WTC11 (cell line): Measurements from ENCODE around the gene RPTOR. TPM values are rescaled to one million over a fixed set of nuclear protein-coding genes. Genes with fewer than 3 reads are reported as not detected.
A peak's percentile ranks its signal among the peaks of the same experiment; 100 is the strongest.

Source experiments
- ATAC-seq: fragments of 200-7000 bp; cut with Tn5 transposase; 2 replicates; pipeline ENCODE4 v1.10.0; 2021; ENCODE audit warnings: mild to moderate bottlenecking, moderate library complexity
- CTCF ChIA-PET: fragments of 300-600 bp; sonication (Branson Sonifier 250); formaldehyde crosslinking; loops from one replicate; lab custom pipeline; 2021; ENCODE audit warnings: antibody characterized with exemption; lab: Charles Lee
- POLR2A ChIA-PET: fragments of 350-600 bp; sonication (Branson Sonifier 250); formaldehyde crosslinking; loops from one replicate; lab custom pipeline; 2021; ENCODE audit warnings: antibody characterized with exemption; lab: Charles Lee
- DNase-seq: peaks from one replicate; pipeline ENCODE4 v3.0.0; 2021; ENCODE audit warnings: low spot score
- H3K27ac Mint-ChIP-seq: 2 replicates; pipeline ENCODE4 v1.8.0; 2021; ENCODE audit warnings: mixed read lengths
- H3K27me3 Mint-ChIP-seq: 2 replicates; pipeline ENCODE4 v1.8.0; 2021; ENCODE audit warnings: low read depth, mild to moderate bottlenecking, moderate library complexity, mixed read lengths
- H3K36me3 Mint-ChIP-seq: 2 replicates; pipeline ENCODE4 v1.8.0; 2021; ENCODE audit warnings: mixed read lengths
- H3K4me1 Mint-ChIP-seq: 2 replicates; pipeline ENCODE4 v1.8.0; 2022; ENCODE audit warnings: mixed read lengths
- H3K4me3 Mint-ChIP-seq: 2 replicates; pipeline ENCODE4 v1.8.0; 2021; ENCODE audit warnings: mild to moderate bottlenecking, moderate library complexity, mixed read lengths
- H3K9me3 Mint-ChIP-seq: 2 replicates; pipeline ENCODE4 v1.8.0; 2021; ENCODE audit warnings: mixed read lengths
- ELF4 ChIP-seq: sonication (generic); formaldehyde crosslinking; IDR thresholded peaks from 2 replicates; pipeline ENCODE4 v1.8.1; 2022; ENCODE audit warnings: low read depth, mild to moderate bottlenecking, moderate library complexity, missing genetic modification reagents
- ESRRA ChIP-seq: sonication (generic); formaldehyde crosslinking; IDR thresholded peaks from 2 replicates; pipeline ENCODE4 v1.8.1; 2022; ENCODE audit warnings: mild to moderate bottlenecking, missing genetic modification reagents, borderline replicate concordance
- ETV6 ChIP-seq: sonication (generic); formaldehyde crosslinking; IDR thresholded peaks from 2 replicates; pipeline ENCODE4 v1.8.1; 2022; ENCODE audit warnings: mild to moderate bottlenecking, missing genetic modification reagents
- GABPB1 ChIP-seq: sonication (generic); formaldehyde crosslinking; IDR thresholded peaks from 2 replicates; pipeline ENCODE4 v1.8.1; 2023; ENCODE audit warnings: mild to moderate bottlenecking, missing genetic modification reagents
- JUN ChIP-seq: sonication (generic); formaldehyde crosslinking; IDR thresholded peaks from 2 replicates; pipeline ENCODE4 v1.8.0; 2023; ENCODE audit warnings: mild to moderate bottlenecking, missing genetic modification reagents
- NR3C1 ChIP-seq: sonication (generic); formaldehyde crosslinking; conservative IDR thresholded peaks from 2 replicates; pipeline ENCODE4 v1.8.1; 2023; ENCODE audit warnings: low read depth, mild to moderate bottlenecking, missing genetic modification reagents
- PRRX2 ChIP-seq: fragments of 250-450 bp; sonication (Bioruptor Pico); IDR thresholded peaks from 2 replicates; pipeline ENCODE4 v1.8.0; 2021; ENCODE audit warnings: mild to moderate bottlenecking
- SMAD3 ChIP-seq: sonication (generic); formaldehyde crosslinking; IDR thresholded peaks from 2 replicates; pipeline ENCODE4 v1.8.0; 2022; ENCODE audit warnings: missing genetic modification reagents, mild to moderate bottlenecking, borderline replicate concordance
- ZNF416 ChIP-seq: fragments of 250-450 bp; sonication (Bioruptor Pico); IDR thresholded peaks from 2 replicates; pipeline ENCODE4 v1.9.0; 2021; ENCODE audit warnings: mild to moderate bottlenecking, inconsistent platforms
- total RNA-seq: library from RNA; stranded (reverse); gene quantifications from 3 replicates; pipeline ENCODE4 v1.2.3, GENCODE V29; 2021
- TF ChIP-seq, protein P1 (sequence below): fragments of 250-450 bp; sonication (Bioruptor Pico); IDR thresholded peaks from 2 replicates; pipeline ENCODE4 v2.1.2; 2022; ENCODE audit warnings: mild to moderate bottlenecking, moderate library complexity
- TF ChIP-seq, protein P2 (sequence below): sonication (generic); formaldehyde crosslinking; IDR thresholded peaks from 2 replicates; pipeline ENCODE4 v1.8.0; 2022; ENCODE audit warnings: mild to moderate bottlenecking, missing genetic modification reagents
- TF ChIP-seq, protein P3 (sequence below): sonication (generic); formaldehyde crosslinking; IDR thresholded peaks from 2 replicates; pipeline ENCODE4 v1.8.0; 2023; ENCODE audit warnings: missing genetic modification reagents
- TF ChIP-seq, protein P4 (sequence below): sonication (generic); formaldehyde crosslinking; IDR thresholded peaks from 2 replicates; pipeline ENCODE4 v1.8.1; 2022; ENCODE audit warnings: mild to moderate bottlenecking, moderate library complexity, missing genetic modification reagents
- TF ChIP-seq, protein P5 (sequence below): sonication (generic); formaldehyde crosslinking; conservative IDR thresholded peaks from 2 replicates; pipeline ENCODE4 v1.8.1; 2022; ENCODE audit warnings: mild to moderate bottlenecking, missing genetic modification reagents
- TF ChIP-seq, protein P6 (sequence below): fragments of 250-450 bp; sonication (Bioruptor Pico); IDR thresholded peaks from 2 replicates; pipeline ENCODE4 v1.8.0; 2021; ENCODE audit warnings: mild to moderate bottlenecking
- TF ChIP-seq, protein P7 (sequence below): sonication (generic); formaldehyde crosslinking; IDR thresholded peaks from 2 replicates; pipeline ENCODE4 v1.8.0; 2022; ENCODE audit warnings: mild to moderate bottlenecking, missing genetic modification reagents
- TF ChIP-seq, protein P8 (sequence below): sonication (generic); formaldehyde crosslinking; IDR thresholded peaks from 2 replicates; pipeline ENCODE4 v1.8.0; 2023; ENCODE audit warnings: missing genetic modification reagents, mild to moderate bottlenecking, borderline replicate concordance
- TF ChIP-seq, protein P9 (sequence below): sonication (generic); formaldehyde crosslinking; IDR thresholded peaks from 2 replicates; pipeline ENCODE4 v1.8.1; 2023; ENCODE audit warnings: mild to moderate bottlenecking, missing genetic modification reagents, borderline replicate concordance

Gene RPTOR
- total RNA-seq, 1 experiment from 2014 or later = 41.0 TPM

DNA sequence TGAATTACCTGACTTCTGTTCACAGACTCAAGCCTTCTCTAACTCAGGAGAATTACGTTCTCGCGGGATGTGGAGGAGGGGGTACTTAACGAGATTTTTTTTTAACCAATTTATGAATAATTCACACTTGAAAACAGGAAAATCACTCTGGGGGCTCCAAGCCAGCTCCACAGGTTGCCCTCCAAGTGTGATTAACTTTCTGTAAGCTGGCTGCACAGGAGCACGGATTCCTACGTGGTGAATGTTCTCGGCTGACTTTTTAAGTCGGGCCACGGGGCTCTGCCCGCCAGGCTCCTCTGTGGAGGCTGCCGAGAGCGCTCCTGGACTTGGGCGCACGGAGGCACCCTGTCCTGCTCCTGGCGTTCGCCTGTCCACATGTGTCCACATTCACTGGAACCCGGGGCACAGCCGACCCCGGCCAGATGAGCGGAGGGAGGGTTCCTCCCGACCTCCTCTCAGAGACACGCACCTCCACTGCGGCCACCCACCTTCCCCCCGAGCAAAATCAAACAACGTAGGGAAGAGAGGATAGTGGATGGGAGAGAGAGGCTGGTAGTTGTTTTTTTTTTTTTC lies 299.9 kb downstream of the RPTOR start (continued):
- no peak for TF ChIP-seq NR3C1 (CRISPR knock-in tag)
- TF ChIP-seq, protein P1, sequence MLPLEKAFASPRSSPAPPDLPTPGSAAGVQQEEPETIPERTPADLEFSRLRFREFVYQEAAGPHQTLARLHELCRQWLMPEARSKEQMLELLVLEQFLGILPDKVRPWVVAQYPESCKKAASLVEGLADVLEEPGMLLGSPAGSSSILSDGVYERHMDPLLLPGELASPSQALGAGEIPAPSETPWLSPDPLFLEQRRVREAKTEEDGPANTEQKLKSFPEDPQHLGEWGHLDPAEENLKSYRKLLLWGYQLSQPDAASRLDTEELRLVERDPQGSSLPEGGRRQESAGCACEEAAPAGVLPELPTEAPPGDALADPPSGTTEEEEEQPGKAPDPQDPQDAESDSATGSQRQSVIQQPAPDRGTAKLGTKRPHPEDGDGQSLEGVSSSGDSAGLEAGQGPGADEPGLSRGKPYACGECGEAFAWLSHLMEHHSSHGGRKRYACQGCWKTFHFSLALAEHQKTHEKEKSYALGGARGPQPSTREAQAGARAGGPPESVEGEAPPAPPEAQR (CRISPR knock-in tag) = no peak
- TF ChIP-seq, protein P2, sequence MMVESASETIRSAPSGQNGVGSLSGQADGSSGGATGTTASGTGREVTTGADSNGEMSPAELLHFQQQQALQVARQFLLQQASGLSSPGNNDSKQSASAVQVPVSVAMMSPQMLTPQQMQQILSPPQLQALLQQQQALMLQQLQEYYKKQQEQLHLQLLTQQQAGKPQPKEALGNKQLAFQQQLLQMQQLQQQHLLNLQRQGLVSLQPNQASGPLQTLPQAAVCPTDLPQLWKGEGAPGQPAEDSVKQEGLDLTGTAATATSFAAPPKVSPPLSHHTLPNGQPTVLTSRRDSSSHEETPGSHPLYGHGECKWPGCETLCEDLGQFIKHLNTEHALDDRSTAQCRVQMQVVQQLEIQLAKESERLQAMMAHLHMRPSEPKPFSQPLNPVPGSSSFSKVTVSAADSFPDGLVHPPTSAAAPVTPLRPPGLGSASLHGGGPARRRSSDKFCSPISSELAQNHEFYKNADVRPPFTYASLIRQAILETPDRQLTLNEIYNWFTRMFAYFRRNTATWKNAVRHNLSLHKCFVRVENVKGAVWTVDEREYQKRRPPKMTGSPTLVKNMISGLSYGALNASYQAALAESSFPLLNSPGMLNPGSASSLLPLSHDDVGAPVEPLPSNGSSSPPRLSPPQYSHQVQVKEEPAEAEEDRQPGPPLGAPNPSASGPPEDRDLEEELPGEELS (CRISPR knock-in tag) = no peak

DNA sequence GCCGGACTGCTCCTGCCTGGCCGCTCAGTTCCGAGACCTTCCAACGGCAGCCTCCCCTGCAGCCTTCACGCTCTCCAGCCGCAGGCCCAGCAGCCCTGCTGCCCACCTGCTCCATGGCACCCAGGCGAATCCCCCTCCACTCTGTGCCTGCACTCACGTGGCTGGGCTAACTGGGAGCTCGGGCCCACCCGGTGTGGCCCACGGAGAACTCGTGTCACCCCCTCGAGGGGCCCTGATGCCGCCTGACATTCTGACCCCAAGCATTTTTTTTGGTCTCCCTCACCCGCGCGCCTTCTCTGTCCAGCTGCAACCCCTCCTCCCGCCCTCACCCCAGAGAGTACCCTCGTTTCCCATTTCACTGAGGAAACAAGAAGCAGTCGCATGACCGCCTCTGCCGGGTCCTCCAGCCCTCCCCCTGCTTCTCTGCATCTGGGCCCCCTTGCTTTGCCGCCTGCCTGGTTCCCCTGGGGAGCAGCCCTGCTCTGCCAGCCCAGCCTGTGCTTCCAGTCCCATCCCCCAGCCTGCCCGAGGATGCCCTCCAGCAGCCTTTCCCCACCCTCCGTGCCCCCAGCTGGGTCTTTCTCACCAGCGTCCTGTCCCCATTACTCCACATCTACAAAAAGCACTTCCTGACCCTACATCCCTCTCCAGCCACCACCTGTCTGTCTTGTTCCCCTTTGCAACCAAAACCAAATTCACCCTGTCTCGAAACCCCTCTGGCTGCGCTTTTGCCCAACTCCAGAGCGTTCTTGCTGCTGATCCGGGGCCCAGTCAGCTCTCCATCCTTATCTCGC lies 300.6 kb downstream of the RPTOR start:
- Mint-ChIP-seq H3K27me3 (no peaks in the 10 kb centered on the region), H3K9me3 (no peaks in the 10 kb centered on the region), H3K36me3 (peaks cover 9% of the 10 kb centered on the region), H3K4me3 (no peak overlapping the region), H3K27ac (peak overlapping the region; percentile 55), H3K4me1 (peaks cover 13% of the 10 kb centered on the region)
- ChIA-PET POLR2A (interaction anchor here (0.5 to 0.7 kb wide), 2 partner anchors 120 to 367 kb away, joined by 3 read pairs; no protein-coding TSS in a partner anchor), CTCF (interaction anchor here (0.6 to 1.8 kb wide), 5 partner anchors 18 to 90 kb away, joined by 3 to 8 read pairs (median 4); no protein-coding TSS in a partner anchor)
- no peak; the same call in 1 of the 2 replicates for ATAC-seq
- DNase-seq = no peak
- TF ChIP-seq, protein P3, sequence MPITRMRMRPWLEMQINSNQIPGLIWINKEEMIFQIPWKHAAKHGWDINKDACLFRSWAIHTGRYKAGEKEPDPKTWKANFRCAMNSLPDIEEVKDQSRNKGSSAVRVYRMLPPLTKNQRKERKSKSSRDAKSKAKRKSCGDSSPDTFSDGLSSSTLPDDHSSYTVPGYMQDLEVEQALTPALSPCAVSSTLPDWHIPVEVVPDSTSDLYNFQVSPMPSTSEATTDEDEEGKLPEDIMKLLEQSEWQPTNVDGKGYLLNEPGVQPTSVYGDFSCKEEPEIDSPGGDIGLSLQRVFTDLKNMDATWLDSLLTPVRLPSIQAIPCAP (CRISPR knock-in tag) = no peak
- TF ChIP-seq, protein P4, sequence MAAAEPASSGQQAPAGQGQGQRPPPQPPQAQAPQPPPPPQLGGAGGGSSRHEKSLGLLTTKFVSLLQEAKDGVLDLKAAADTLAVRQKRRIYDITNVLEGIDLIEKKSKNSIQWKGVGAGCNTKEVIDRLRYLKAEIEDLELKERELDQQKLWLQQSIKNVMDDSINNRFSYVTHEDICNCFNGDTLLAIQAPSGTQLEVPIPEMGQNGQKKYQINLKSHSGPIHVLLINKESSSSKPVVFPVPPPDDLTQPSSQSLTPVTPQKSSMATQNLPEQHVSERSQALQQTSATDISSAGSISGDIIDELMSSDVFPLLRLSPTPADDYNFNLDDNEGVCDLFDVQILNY (CRISPR knock-in tag) = no peak
- TF ChIP-seq GABPB1 (no peak), SMAD3 (no peak), PRRX2 (CRISPR knock-in tag) (no peak), ZNF416 (CRISPR knock-in tag) (no peak), ESRRA (CRISPR knock-in tag) (no peak), ETV6 (CRISPR knock-in tag) (no peak), ELF4 (no peak), JUN (no peak)
- TF ChIP-seq, protein P5, sequence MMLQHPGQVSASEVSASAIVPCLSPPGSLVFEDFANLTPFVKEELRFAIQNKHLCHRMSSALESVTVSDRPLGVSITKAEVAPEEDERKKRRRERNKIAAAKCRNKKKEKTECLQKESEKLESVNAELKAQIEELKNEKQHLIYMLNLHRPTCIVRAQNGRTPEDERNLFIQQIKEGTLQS (CRISPR knock-in tag) = no peak
- TF ChIP-seq, protein P6, sequence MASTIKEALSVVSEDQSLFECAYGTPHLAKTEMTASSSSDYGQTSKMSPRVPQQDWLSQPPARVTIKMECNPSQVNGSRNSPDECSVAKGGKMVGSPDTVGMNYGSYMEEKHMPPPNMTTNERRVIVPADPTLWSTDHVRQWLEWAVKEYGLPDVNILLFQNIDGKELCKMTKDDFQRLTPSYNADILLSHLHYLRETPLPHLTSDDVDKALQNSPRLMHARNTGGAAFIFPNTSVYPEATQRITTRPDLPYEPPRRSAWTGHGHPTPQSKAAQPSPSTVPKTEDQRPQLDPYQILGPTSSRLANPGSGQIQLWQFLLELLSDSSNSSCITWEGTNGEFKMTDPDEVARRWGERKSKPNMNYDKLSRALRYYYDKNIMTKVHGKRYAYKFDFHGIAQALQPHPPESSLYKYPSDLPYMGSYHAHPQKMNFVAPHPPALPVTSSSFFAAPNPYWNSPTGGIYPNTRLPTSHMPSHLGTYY = no peak
- TF ChIP-seq, protein P7, sequence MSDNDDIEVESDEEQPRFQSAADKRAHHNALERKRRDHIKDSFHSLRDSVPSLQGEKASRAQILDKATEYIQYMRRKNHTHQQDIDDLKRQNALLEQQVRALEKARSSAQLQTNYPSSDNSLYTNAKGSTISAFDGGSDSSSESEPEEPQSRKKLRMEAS = no peak
- TF ChIP-seq, protein P8, sequence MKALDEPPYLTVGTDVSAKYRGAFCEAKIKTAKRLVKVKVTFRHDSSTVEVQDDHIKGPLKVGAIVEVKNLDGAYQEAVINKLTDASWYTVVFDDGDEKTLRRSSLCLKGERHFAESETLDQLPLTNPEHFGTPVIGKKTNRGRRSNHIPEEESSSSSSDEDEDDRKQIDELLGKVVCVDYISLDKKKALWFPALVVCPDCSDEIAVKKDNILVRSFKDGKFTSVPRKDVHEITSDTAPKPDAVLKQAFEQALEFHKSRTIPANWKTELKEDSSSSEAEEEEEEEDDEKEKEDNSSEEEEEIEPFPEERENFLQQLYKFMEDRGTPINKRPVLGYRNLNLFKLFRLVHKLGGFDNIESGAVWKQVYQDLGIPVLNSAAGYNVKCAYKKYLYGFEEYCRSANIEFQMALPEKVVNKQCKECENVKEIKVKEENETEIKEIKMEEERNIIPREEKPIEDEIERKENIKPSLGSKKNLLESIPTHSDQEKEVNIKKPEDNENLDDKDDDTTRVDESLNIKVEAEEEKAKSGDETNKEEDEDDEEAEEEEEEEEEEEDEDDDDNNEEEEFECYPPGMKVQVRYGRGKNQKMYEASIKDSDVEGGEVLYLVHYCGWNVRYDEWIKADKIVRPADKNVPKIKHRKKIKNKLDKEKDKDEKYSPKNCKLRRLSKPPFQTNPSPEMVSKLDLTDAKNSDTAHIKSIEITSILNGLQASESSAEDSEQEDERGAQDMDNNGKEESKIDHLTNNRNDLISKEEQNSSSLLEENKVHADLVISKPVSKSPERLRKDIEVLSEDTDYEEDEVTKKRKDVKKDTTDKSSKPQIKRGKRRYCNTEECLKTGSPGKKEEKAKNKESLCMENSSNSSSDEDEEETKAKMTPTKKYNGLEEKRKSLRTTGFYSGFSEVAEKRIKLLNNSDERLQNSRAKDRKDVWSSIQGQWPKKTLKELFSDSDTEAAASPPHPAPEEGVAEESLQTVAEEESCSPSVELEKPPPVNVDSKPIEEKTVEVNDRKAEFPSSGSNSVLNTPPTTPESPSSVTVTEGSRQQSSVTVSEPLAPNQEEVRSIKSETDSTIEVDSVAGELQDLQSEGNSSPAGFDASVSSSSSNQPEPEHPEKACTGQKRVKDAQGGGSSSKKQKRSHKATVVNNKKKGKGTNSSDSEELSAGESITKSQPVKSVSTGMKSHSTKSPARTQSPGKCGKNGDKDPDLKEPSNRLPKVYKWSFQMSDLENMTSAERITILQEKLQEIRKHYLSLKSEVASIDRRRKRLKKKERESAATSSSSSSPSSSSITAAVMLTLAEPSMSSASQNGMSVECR (CRISPR knock-in tag) = no peak
- TF ChIP-seq, protein P9, sequence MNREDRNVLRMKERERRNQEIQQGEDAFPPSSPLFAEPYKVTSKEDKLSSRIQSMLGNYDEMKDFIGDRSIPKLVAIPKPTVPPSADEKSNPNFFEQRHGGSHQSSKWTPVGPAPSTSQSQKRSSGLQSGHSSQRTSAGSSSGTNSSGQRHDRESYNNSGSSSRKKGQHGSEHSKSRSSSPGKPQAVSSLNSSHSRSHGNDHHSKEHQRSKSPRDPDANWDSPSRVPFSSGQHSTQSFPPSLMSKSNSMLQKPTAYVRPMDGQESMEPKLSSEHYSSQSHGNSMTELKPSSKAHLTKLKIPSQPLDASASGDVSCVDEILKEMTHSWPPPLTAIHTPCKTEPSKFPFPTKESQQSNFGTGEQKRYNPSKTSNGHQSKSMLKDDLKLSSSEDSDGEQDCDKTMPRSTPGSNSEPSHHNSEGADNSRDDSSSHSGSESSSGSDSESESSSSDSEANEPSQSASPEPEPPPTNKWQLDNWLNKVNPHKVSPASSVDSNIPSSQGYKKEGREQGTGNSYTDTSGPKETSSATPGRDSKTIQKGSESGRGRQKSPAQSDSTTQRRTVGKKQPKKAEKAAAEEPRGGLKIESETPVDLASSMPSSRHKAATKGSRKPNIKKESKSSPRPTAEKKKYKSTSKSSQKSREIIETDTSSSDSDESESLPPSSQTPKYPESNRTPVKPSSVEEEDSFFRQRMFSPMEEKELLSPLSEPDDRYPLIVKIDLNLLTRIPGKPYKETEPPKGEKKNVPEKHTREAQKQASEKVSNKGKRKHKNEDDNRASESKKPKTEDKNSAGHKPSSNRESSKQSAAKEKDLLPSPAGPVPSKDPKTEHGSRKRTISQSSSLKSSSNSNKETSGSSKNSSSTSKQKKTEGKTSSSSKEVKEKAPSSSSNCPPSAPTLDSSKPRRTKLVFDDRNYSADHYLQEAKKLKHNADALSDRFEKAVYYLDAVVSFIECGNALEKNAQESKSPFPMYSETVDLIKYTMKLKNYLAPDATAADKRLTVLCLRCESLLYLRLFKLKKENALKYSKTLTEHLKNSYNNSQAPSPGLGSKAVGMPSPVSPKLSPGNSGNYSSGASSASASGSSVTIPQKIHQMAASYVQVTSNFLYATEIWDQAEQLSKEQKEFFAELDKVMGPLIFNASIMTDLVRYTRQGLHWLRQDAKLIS = no peak
